Muscle layer of colon (tissue), 2 donors: Measurements from ENCODE around the gene LMBRD1.

Experiments used
- H3K27ac ChIP-seq: one replicate; pipeline ENCODE4 v1.7.0; 2013; ENCODE audit warnings: low read depth, mild to moderate bottlenecking, low read length, moderate library complexity
- H3K27me3 ChIP-seq, 2 donors: one replicate each; pipeline ENCODE4 v1.7.0; 2013; ENCODE audit warnings: low read length in 2 of 2, mild to moderate bottlenecking in 2 of 2; ENCODE audit not compliant: insufficient read depth in 2 of 2, control insufficient read depth in 1 of 2
- H3K36me3 ChIP-seq: one replicate; pipeline ENCODE4 v1.7.0; 2013; ENCODE audit warnings: mild to moderate bottlenecking, low read length; ENCODE audit not compliant: insufficient read depth
- H3K4me1 ChIP-seq: one replicate; pipeline ENCODE4 v1.7.0; 2013; ENCODE audit warnings: mild to moderate bottlenecking, low read length; ENCODE audit not compliant: insufficient read depth
- H3K4me3 ChIP-seq, 2 donors: one replicate each; pipeline ENCODE4 v1.7.0; 2013; ENCODE audit warnings: low read length in 2 of 2, low read depth in 1 of 2, mild to moderate bottlenecking in 1 of 2, moderate library complexity in 1 of 2
- H3K9ac ChIP-seq: one replicate; pipeline ENCODE4 v1.7.0; 2013; ENCODE audit warnings: low read length
- H3K9me3 ChIP-seq: one replicate; pipeline ENCODE4 v1.7.0; 2013; ENCODE audit warnings: mild to moderate bottlenecking, low read length
- donor health status: abdominal sarcoma.
- donor health status: Adenocarcinoma of cecum.

Gene LMBRD1

DNA sequence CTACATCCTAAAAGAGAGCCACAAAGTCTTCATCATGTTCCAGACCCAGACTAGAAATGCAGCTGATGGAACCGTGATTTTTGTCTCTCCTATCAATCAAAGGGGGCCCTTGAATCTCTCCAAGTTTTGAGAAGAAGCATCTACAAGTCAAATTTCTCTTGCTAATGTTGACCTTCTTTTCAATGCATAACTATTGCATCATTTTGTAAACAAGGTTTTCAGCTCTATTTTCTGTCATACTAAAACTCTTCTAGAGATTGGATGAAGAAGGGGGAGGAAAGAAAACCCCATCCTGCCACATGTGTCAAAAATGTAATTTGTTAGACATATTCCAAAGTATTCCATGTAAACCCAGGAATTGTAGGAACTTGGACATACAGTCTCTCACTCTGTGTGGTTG lies 169.2 kb downstream of the LMBRD1 start:
- Histone ChIP-seq H3K9me3 (no peaks in the 10 kb centered on the region), H3K27me3 (no peaks in the 10 kb centered on the region), H3K4me1 (no peaks in the 10 kb centered on the region), H3K9ac (no peak overlapping the region), H3K27ac (no peak overlapping the region), H3K36me3 (no peaks in the 10 kb centered on the region), H3K4me3 (no peak overlapping the region)

DNA sequence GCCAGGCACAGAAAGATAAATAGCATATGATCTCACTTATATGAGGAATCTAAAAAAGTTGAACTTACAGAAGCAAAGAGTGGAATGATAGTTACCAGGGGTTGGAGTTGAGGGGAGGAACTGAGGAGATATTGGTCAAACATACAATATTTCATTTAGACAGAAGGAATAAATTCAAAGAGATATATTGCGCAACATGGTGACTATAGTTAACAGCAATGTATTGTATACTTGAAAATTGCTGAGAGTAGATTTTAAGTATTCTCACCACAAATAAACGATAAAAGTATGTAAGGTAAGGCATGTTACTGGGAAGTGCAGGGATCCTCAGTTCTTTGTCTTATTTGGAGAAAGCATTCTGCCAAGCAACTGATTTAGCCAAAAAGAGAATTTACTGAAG lies 171.9 kb downstream of the LMBRD1 start:
- Histone ChIP-seq H3K9me3 (no peaks in the 10 kb centered on the region), H3K4me1 (no peaks in the 10 kb centered on the region), H3K27me3 (no peaks in the 10 kb centered on the region), H3K9ac (no peak overlapping the region), H3K36me3 (no peaks in the 10 kb centered on the region), H3K4me3 (no peak overlapping the region), H3K27ac (no peak overlapping the region)
